SK-N-SH (cell line): Measurements from ENCODE around the gene SYNPO2. TPM values are rescaled to one million over a fixed set of nuclear protein-coding genes. Genes with fewer than 3 reads are reported as not detected.
"Not testable (repeated sequence)": the region's sequence is repeated elsewhere in the genome, so short reads cannot be mapped to it uniquely, and the experiment has no call there.

Experiments
- CTCF ChIA-PET: fragments of 300-600, 350-600 bp; formaldehyde crosslinking; extraction: SDS; loops from one replicate; lab custom pipeline; 2021; lab: Yijun Ruan, JAX
- POLR2A ChIA-PET: fragments of 350-600 bp; sonication (Branson Sonifier 250); formaldehyde crosslinking; extraction: SDS; loops from one replicate; lab custom pipeline; 2020; ENCODE audit warnings: antibody characterized with exemption, inconsistent platforms; lab: Yijun Ruan, JAX
- DNase-seq: peaks from one replicate; pipeline ENCODE4 v3.0.0; 2012
- H2AFZ ChIP-seq: fragments of 200-600 bp; sonication (generic); 2 replicates; pipeline ENCODE4 v1.8.1; 2016; ENCODE audit warnings: antibody characterized with exemption, mild to moderate bottlenecking, low read depth
- H3F3A ChIP-seq: fragments of 200-600 bp; sonication (generic); replicated peaks from 2 replicates; pipeline ENCODE3; 2016; ENCODE audit warnings: antibody characterized with exemption, mild to moderate bottlenecking; ENCODE audit not compliant: insufficient read depth
- H3K27ac ChIP-seq, 2 experiments: fragments of 200-500 bp in 1 of 2; fragments of 200-600 bp in 1 of 2; sonication (Bioruptor generic) in 1 of 2; sonication (generic), shearing (Covaris generic) in 1 of 2; 2 replicates each; pipeline versions ENCODE4 v1.5.1 to v1.6.1; 2014 to 2016; ENCODE audit warnings: low read depth in 2 of 2, inconsistent platforms in 1 of 2, low read length in 1 of 2, mild to moderate bottlenecking in 1 of 2, mixed read lengths in 1 of 2
- H3K27me3 ChIP-seq: fragments of 200-600 bp; sonication (generic), shearing (Covaris generic); 2 replicates; pipeline ENCODE4 v1.6.1; 2016; ENCODE audit warnings: mixed run types; ENCODE audit not compliant: insufficient read depth
- H3K36me3 ChIP-seq, 2 experiments: fragments of 200-500 bp in 1 of 2; fragments of 200-600 bp in 1 of 2; sonication (Bioruptor generic) in 1 of 2; sonication (generic) in 1 of 2; replicated peaks in 1 of 2; 2 replicates each; pipeline versions ENCODE3 to v1.5.1; 2014 to 2016; ENCODE audit warnings: low read length in 1 of 2, mild to moderate bottlenecking in 1 of 2; ENCODE audit not compliant: insufficient read depth in 2 of 2, control insufficient read depth in 1 of 2
- H3K4me1 ChIP-seq, 2 experiments: fragments of 200-500 bp in 1 of 2; fragments of 200-600 bp in 1 of 2; sonication (Bioruptor generic) in 1 of 2; sonication (generic), shearing (Covaris generic) in 1 of 2; 2 replicates each; pipeline versions ENCODE4 v1.5.1 to v1.6.1; 2014 to 2016; ENCODE audit warnings: low read depth in 1 of 2, low read length in 1 of 2, mixed run types in 1 of 2; ENCODE audit not compliant: insufficient read depth in 2 of 2, control insufficient read depth in 1 of 2
- H3K4me2 ChIP-seq: fragments of 200-600 bp; sonication (generic), shearing (Covaris generic); 2 replicates; pipeline ENCODE4 v1.6.1; 2017; ENCODE audit warnings: mixed run types
- H3K4me3 ChIP-seq, 2 experiments: fragments of 200-500 bp in 1 of 2; fragments of 200-600 bp in 1 of 2; sonication (Bioruptor generic) in 1 of 2; sonication (generic), shearing (Covaris generic) in 1 of 2; 2 replicates each; pipeline versions ENCODE4 v1.5.1 to v1.8.1; 2014 to 2016; ENCODE audit warnings: low read depth in 2 of 2, inconsistent platforms in 1 of 2, low read length in 1 of 2, mild to moderate bottlenecking in 1 of 2, mixed read lengths in 1 of 2, moderate library complexity in 1 of 2
- H3K79me2 ChIP-seq: fragments of 200-600 bp; sonication (generic); 2 replicates; pipeline ENCODE4 v1.8.1; 2017; ENCODE audit warnings: mild to moderate bottlenecking; ENCODE audit not compliant: insufficient read depth
- H3K9ac ChIP-seq: fragments of 200-600 bp; sonication (generic); 2 replicates; pipeline ENCODE4 v1.6.1; 2017; ENCODE audit warnings: mixed run types
- H3K9me2 ChIP-seq: fragments of 200-600 bp; sonication (generic); 2 replicates; pipeline ENCODE4 v1.6.1; 2017; ENCODE audit warnings: mixed run types
- H3K9me3 ChIP-seq: fragments of 200-600 bp; sonication (generic); 2 replicates; pipeline ENCODE4 v1.6.1; 2017; ENCODE audit warnings: mixed run types, mild to moderate bottlenecking, moderate library complexity
- H4K20me1 ChIP-seq: fragments of 200-600 bp; sonication (generic); 2 replicates; pipeline ENCODE4 v1.6.1; 2017; ENCODE audit warnings: mild to moderate bottlenecking, mixed run types; ENCODE audit not compliant: insufficient read depth
- CHD2 ChIP-seq: fragments of 150-350 bp; IDR thresholded peaks from 2 replicates; pipeline ENCODE4 v1.6.1; 2018; ENCODE audit warnings: low read length; ENCODE audit not compliant: partially characterized antibody
- ELF1 ChIP-seq: IDR thresholded peaks from 2 replicates; pipeline ENCODE4 v1.4.0; 2012
- EP300 ChIP-seq, 2 experiments: IDR thresholded peaks; 2 replicates each; pipeline versions ENCODE4 v1.4.0 to v1.6.1; 2012; ENCODE audit warnings: borderline replicate concordance in 1 of 2, low read depth in 1 of 2, low read length in 1 of 2
- FOXM1 ChIP-seq: IDR thresholded peaks from 2 replicates; pipeline ENCODE4 v1.4.0; 2012; ENCODE audit warnings: low read depth, mild to moderate bottlenecking
- GABPA ChIP-seq: IDR thresholded peaks from 2 replicates; pipeline ENCODE4 v1.4.0; 2012; ENCODE audit warnings: low read depth, mild to moderate bottlenecking
- GATA2 ChIP-seq: sonication (generic); formaldehyde crosslinking; IDR thresholded peaks from 2 replicates; pipeline ENCODE4 v1.5.0; 2020; ENCODE audit warnings: mild to moderate bottlenecking, missing genetic modification reagents
- IRF3 ChIP-seq: fragments of 150-350 bp; IDR thresholded peaks from 2 replicates; pipeline ENCODE4 v1.6.1; 2016; ENCODE audit warnings: mild to moderate bottlenecking, low read depth, low read length
- JUND ChIP-seq: IDR thresholded peaks from 2 replicates; pipeline ENCODE4 v1.4.0; 2012
- MEF2A ChIP-seq: IDR thresholded peaks from 2 replicates; pipeline ENCODE4 v1.4.0; 2012; ENCODE audit warnings: low read depth, borderline replicate concordance
- MXI1 ChIP-seq: IDR thresholded peaks from 2 replicates; pipeline ENCODE4 v1.6.1; 2012; ENCODE audit warnings: mild to moderate bottlenecking, low read depth, low read length, improper control_type of control experiment
- POLR2AphosphoS5 ChIP-seq: IDR thresholded peaks from 2 replicates; pipeline ENCODE4 v1.6.1; 2012; ENCODE audit warnings: low read depth, low read length
- RAD21 ChIP-seq: IDR thresholded peaks from 2 replicates; pipeline ENCODE4 v1.6.1; 2012; ENCODE audit warnings: mild to moderate bottlenecking, low read length
- RCOR1 ChIP-seq: fragments of 150-350 bp; IDR thresholded peaks from 2 replicates; pipeline ENCODE4 v1.6.1; 2017; ENCODE audit warnings: antibody characterized with exemption, low read length
- REST ChIP-seq: IDR thresholded peaks from 2 replicates; pipeline ENCODE4 v1.6.1; 2012; ENCODE audit warnings: mild to moderate bottlenecking, low read depth, low read length, moderate library complexity
- RFX5 ChIP-seq: IDR thresholded peaks from 2 replicates; pipeline ENCODE4 v1.6.1; 2012; ENCODE audit warnings: mild to moderate bottlenecking, improper control_type of control experiment, low read length
- SIN3A ChIP-seq: IDR thresholded peaks from 2 replicates; pipeline ENCODE4 v1.6.1; 2012; ENCODE audit warnings: low read depth, mild to moderate bottlenecking, low read length, moderate library complexity, borderline replicate concordance
- SMC3 ChIP-seq: IDR thresholded peaks from 2 replicates; pipeline ENCODE4 v1.6.1; 2012; ENCODE audit warnings: low read depth, low read length, improper control_type of control experiment
- TCF12 ChIP-seq: IDR thresholded peaks from 2 replicates; pipeline ENCODE4 v1.4.0; 2012
- USF2 ChIP-seq: fragments of 150-350 bp; IDR thresholded peaks from 2 replicates; pipeline ENCODE4 v1.6.1; 2017; ENCODE audit warnings: antibody characterized with exemption, low read length, low read depth, borderline replicate concordance
- WGBS: methylation state at CpG from one replicate; pipeline ENCODE4 v1.1.6; 2017; ENCODE audit warnings: low lambda C conversion rate; 5-methylcytosine and 5-hydroxymethylcytosine counted together
- polyA plus RNA-seq, 3 experiments: library from polyadenylated mRNA; depleted of rRNA; stranded (reverse); fragments of >200 nt; gene quantifications; 2 replicates each; pipeline ENCODE4 v1.2.3, GENCODE V29; 2012

Gene SYNPO2
- polyA plus RNA-seq, 1 of the 3 experiments (the other 2 are of a cell fraction), result 7.2 TPM

- Histone ChIP-seq H4K20me1 (no peaks in the 10 kb centered on the region), H3K9ac (no peak overlapping the region), H2AFZ (no peak overlapping the region), H3K4me1 (no peaks in the 10 kb centered on the region), H3K27me3 (no peaks in the 10 kb centered on the region), H3K36me3 (peaks cover 0 to 9% of the 10 kb centered on the region in 2 experiments), H3K4me3 (no peak overlapping the region), H3K9me2 (no peaks in the 10 kb centered on the region), H3F3A (no peaks in the 10 kb centered on the region), H3K27ac (no peak overlapping the region), H3K4me2 (no peak overlapping the region), H3K79me2 (no peaks in the 10 kb centered on the region), H3K9me3 (no peaks in the 10 kb centered on the region)
- CTCF ChIA-PET, result no interaction called here
- POLR2A ChIA-PET, result no interaction called here
- DNase-seq, result no peak
- 72% methylated on average over 3 of the region's 3 CpGs for WGBS
- TF ChIP-seq MEF2A (no peak), ELF1 (no peak), GATA2 (CRISPR knock-in tag) (no peak), SIN3A (no peak), GABPA (no peak), IRF3 (no peak), REST (no peak), CHD2 (no peak), SMC3 (no peak), TCF12 (no peak), POLR2AphosphoS5 (no peak), EP300 (IDR thresholded peaks at IDR 0.05; ENCODE audit: borderline replicate concordance in 1 of 2, low read depth in 1 of 2, low read length in 1 of 2) (no peak), RCOR1 (no peak), RFX5 (no peak), FOXM1 (no peak), MXI1 (no peak), USF2 (no peak), RAD21 (no peak), JUND (no peak)
These were observed 170.6 kb downstream of the SYNPO2 start for GRCh38 chr4:119059221-119059620.

- H3K27ac ChIP-seq, H3K9me3 ChIP-seq, H3K27me3 ChIP-seq, H3F3A ChIP-seq, DNase-seq, CTCF ChIA-PET, H2AFZ ChIP-seq, H3K36me3 ChIP-seq, H3K79me2 ChIP-seq, H3K4me2 ChIP-seq, H3K9ac ChIP-seq, H3K4me3 ChIP-seq, H4K20me1 ChIP-seq, H3K4me1 ChIP-seq, POLR2A ChIA-PET, H3K9me2 ChIP-seq: not testable (repeated sequence)
- WGBS, result 80% methylated on average over 1 of the region's 12 CpGs
These were observed 178.5 kb downstream of the SYNPO2 start for GRCh38 chr4:119067125-119067524.

GRCh38 chr4:119067670-119068360, 179.2 kb downstream of the SYNPO2 start:
- H3K27ac ChIP-seq, H2AFZ ChIP-seq, POLR2A ChIA-PET, H4K20me1 ChIP-seq, H3K9me3 ChIP-seq, H3K36me3 ChIP-seq, DNase-seq, H3K4me2 ChIP-seq, H3F3A ChIP-seq, H3K4me3 ChIP-seq, H3K79me2 ChIP-seq, H3K9ac ChIP-seq, H3K27me3 ChIP-seq, CTCF ChIA-PET, H3K4me1 ChIP-seq, H3K9me2 ChIP-seq: not testable (repeated sequence)
- 94% methylated on average over 12 of the region's 17 CpGs for WGBS
